Measurements from ENCODE around the gene F2RL2. TPM values are rescaled to one million over a fixed set of nuclear protein-coding genes. Genes with fewer than 3 reads are reported as not detected.

The F2RL2 gene
- total RNA-seq, 2 donors from 2014 or later: not detected

- Mint-ChIP-seq H3K27ac (peak overlapping the region in 1 of 2 donors; percentile 68), H3K4me1 (ENCODE audit: low read depth in 2 of 2) (peaks cover 19 to 32% of the 10 kb centered on the region in 2 donors), H3K27me3 (no peaks in the 10 kb centered on the region), H3K36me3 (peaks cover 28% of the 10 kb centered on the region), H3K4me3 (no peak overlapping the region), H3K9me3 (no peaks in the 10 kb centered on the region)
- ATAC-seq: peak; percentile 81 to 93
- DNase-seq (ENCODE audit: low spot score): no peak
These were observed 33.2 kb downstream of the F2RL2 start for GRCh38 chr5:76590027-76590426.

- H3K36me3 Mint-ChIP-seq: peaks cover 15% of the 10 kb centered on the region
These were observed 36.7 kb downstream of the F2RL2 start for GRCh38 chr5:76586531-76586930.

DNA sequence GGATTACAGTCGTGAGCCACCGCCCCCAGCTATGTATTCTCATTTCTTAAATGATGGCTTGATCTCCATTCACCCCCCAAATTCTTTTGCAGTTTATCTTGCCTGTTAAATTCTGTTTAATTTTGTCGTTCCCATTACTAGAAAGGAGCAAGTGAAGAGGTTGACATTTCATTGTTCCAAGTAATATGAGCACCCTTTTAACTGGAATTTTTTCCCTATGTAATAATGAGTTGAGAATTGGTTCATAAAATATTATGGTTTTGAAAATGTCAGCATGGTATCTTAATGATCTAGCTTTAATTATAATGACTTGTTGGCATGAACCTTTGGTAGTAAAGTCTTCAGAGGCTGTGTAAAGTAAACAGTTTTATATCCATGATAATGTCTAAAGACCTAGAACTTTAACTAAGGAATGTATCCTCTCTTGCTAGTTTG is 37.4 kb downstream of the F2RL2 start:
- ATAC-seq: no peak
- H3K9me3 Mint-ChIP-seq: no peaks in the 10 kb centered on the region
- H3K27me3 Mint-ChIP-seq: no peaks in the 10 kb centered on the region
- H3K4me3 Mint-ChIP-seq: no peak overlapping the region
- H3K27ac Mint-ChIP-seq: no peak overlapping the region
- no peak for DNase-seq (ENCODE audit: low spot score)
- peaks cover 19 to 36% of the 10 kb centered on the region in 2 donors for H3K4me1 Mint-ChIP-seq (ENCODE audit: low read depth in 2 of 2)
- H3K36me3 Mint-ChIP-seq: peaks cover 12% of the 10 kb centered on the region

More at GRCh38 chr5:76586531-76586930, 36.7 kb downstream of the F2RL2 start:
- no peaks in the 10 kb centered on the region for H3K9me3 Mint-ChIP-seq
- no peak for ATAC-seq
- H3K27ac Mint-ChIP-seq: no peak overlapping the region
- no peak for DNase-seq (ENCODE audit: low spot score)
- peaks cover 13 to 34% of the 10 kb centered on the region in 2 donors for H3K4me1 Mint-ChIP-seq (ENCODE audit: low read depth in 2 of 2)
- H3K27me3 Mint-ChIP-seq: no peaks in the 10 kb centered on the region
- H3K4me3 Mint-ChIP-seq: no peak overlapping the region

GRCh38 chr5:76583163-76584047 is 39.8 kb downstream of the F2RL2 start:
- no peak for ATAC-seq
- no peaks in the 10 kb centered on the region for H3K9me3 Mint-ChIP-seq
- H3K27ac Mint-ChIP-seq: peak overlapping the region; percentile 56 to 69
- H3K27me3 Mint-ChIP-seq: no peaks in the 10 kb centered on the region
- peaks cover 6% of the 10 kb centered on the region for H3K36me3 Mint-ChIP-seq
- no peak for DNase-seq (ENCODE audit: low spot score)
- H3K4me3 Mint-ChIP-seq: no peak overlapping the region
- H3K4me1 Mint-ChIP-seq (ENCODE audit: low read depth in 2 of 2): peaks cover 20 to 34% of the 10 kb centered on the region in 2 donors

- Mint-ChIP-seq H3K27ac (peak overlapping the region; percentile 56 to 69), H3K9me3 (no peaks in the 10 kb centered on the region), H3K27me3 (no peaks in the 10 kb centered on the region), H3K4me3 (peak overlapping the region; percentile 15), H3K4me1 (ENCODE audit: low read depth in 2 of 2) (peaks cover 24 to 41% of the 10 kb centered on the region in 2 donors), H3K36me3 (peaks cover 6% of the 10 kb centered on the region)
- DNase-seq (ENCODE audit: low spot score): no peak
- ATAC-seq: peak; percentile 48 to 70
These were observed 40.7 kb downstream of the F2RL2 start for GRCh38 chr5:76582230-76583162.

- no peaks in the 10 kb centered on the region for H3K27me3 Mint-ChIP-seq
- peak overlapping the region; percentile 56 to 69 for H3K27ac Mint-ChIP-seq
- no peaks in the 10 kb centered on the region for H3K9me3 Mint-ChIP-seq
- H3K4me1 Mint-ChIP-seq (ENCODE audit: low read depth in 2 of 2): peaks cover 24 to 41% of the 10 kb centered on the region in 2 donors
- H3K36me3 Mint-ChIP-seq: peaks cover 6% of the 10 kb centered on the region
- H3K4me3 Mint-ChIP-seq: no peak overlapping the region
- ATAC-seq (no peak), DNase-seq (ENCODE audit: low spot score) (no peak)
These were observed 42.2 kb downstream of the F2RL2 start for GRCh38 chr5:76580981-76581380.

GRCh38 chr5:76579166-76579937 is 43.9 kb downstream of the F2RL2 start:
- DNase-seq (ENCODE audit: low spot score): no peak
- peaks cover 24 to 39% of the 10 kb centered on the region in 2 donors for H3K4me1 Mint-ChIP-seq (ENCODE audit: low read depth in 2 of 2)
- H3K36me3 Mint-ChIP-seq: peaks cover 2% of the 10 kb centered on the region
- no peak overlapping the region for H3K4me3 Mint-ChIP-seq
- ATAC-seq: no peak
- no peaks in the 10 kb centered on the region for H3K9me3 Mint-ChIP-seq
- H3K27ac Mint-ChIP-seq: peak overlapping the region in 1 of 2 donors; percentile 69
- no peaks in the 10 kb centered on the region for H3K27me3 Mint-ChIP-seq

GRCh38 chr5:76576996-76577395 is 46.2 kb downstream of the F2RL2 start:
- no peaks in the 10 kb centered on the region for H3K27me3 Mint-ChIP-seq
- no peak for DNase-seq (ENCODE audit: low spot score)
- no peak for ATAC-seq
- no peaks in the 10 kb centered on the region for H3K9me3 Mint-ChIP-seq
- H3K27ac Mint-ChIP-seq: peak overlapping the region in 1 of 2 donors; percentile 26
- no peaks in the 10 kb centered on the region for H3K36me3 Mint-ChIP-seq
- peaks cover 22 to 30% of the 10 kb centered on the region in 2 donors for H3K4me1 Mint-ChIP-seq (ENCODE audit: low read depth in 2 of 2)
- H3K4me3 Mint-ChIP-seq: no peak overlapping the region

GRCh38 chr5:76576450-76576849 is 46.8 kb downstream of the F2RL2 start:
- ATAC-seq: no peak
- Mint-ChIP-seq H3K9me3 (no peaks in the 10 kb centered on the region), H3K27me3 (no peaks in the 10 kb centered on the region), H3K4me1 (ENCODE audit: low read depth in 2 of 2) (peaks cover 21 to 29% of the 10 kb centered on the region in 2 donors), H3K4me3 (no peak overlapping the region), H3K36me3 (no peaks in the 10 kb centered on the region), H3K27ac (peak overlapping the region in 1 of 2 donors; percentile 26)
- no peak for DNase-seq (ENCODE audit: low spot score)

GRCh38 chr5:76571559-76571958 is 51.6 kb downstream of the F2RL2 start:
- Mint-ChIP-seq H3K27me3 (no peaks in the 10 kb centered on the region), H3K27ac (no peak overlapping the region), H3K4me3 (no peak overlapping the region), H3K9me3 (no peaks in the 10 kb centered on the region), H3K36me3 (peaks cover 2% of the 10 kb centered on the region), H3K4me1 (ENCODE audit: low read depth in 2 of 2) (peaks cover 17 to 20% of the 10 kb centered on the region in 2 donors)
- DNase-seq (ENCODE audit: low spot score) (no peak), ATAC-seq (no peak)

DNA sequence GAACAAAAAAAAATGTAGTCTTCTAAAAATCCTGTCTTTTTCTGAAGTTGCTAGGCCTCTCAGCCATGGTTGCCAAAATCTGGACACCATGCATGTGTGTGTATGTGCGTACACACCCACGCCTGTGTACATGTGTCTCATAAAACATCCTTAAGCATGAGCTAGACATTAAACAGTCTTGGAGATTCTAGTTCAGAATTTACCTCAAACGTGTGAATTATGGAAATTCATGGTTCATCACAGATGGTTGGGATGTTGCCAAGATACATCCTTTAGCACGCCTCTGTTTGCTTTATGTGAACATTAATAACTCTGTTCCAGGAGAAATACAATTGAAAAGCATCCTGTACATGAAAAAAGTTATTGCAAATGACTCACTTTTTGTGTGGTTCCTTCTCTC is 53.0 kb downstream of the F2RL2 start:
- DNase-seq (ENCODE audit: low spot score) (no peak), ATAC-seq (no peak)
- no peak overlapping the region for H3K27ac Mint-ChIP-seq
- H3K4me1 Mint-ChIP-seq (ENCODE audit: low read depth in 2 of 2): peaks cover 31% of the 10 kb centered on the region in 2 donors
- H3K9me3 Mint-ChIP-seq: no peaks in the 10 kb centered on the region
- peaks cover 9% of the 10 kb centered on the region for H3K36me3 Mint-ChIP-seq
- no peak overlapping the region for H3K4me3 Mint-ChIP-seq
- no peaks in the 10 kb centered on the region for H3K27me3 Mint-ChIP-seq

Measured in natural killer cell treated with Interleukin-12 subunit alpha and Interleukin-12 subunit beta and Interleukin-15 and Interleukin-18, amount 100 ng/mL, for 72 hours (primary cell).